Measurements from ENCODE around the gene CERCAM.
A peak's percentile ranks its signal among the peaks of the same experiment; 100 is the strongest.
"Not testable (repeated sequence)": the region's sequence is repeated elsewhere in the genome, so short reads cannot be mapped to it uniquely, and the experiment has no call there.

CERCAM gene

DNA sequence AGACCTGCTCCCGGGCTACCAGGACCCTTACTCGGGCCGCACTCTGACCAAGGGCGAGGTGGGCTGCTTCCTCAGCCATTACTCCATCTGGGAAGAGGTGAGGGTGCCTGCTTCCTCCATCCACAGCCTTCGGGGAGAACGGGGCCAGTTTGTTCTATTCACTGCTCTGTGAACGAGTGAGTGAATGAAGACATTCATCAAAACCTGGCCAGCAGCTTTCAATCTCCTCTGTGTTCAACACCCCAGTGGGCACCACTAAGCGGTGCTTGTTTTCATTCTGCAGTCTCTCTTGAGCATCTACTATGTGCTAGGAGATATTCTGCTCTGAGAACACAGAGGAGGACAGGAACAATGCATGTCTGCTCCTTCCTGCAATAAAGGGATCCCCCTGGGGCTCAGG is 10.6 kb downstream of the CERCAM start:
- ChIA-PET POLR2A (no interaction called here), CTCF (interaction anchor here (1.8 kb wide), 1 partner anchor 11 kb away, joined by 8 read pairs; no protein-coding TSS in a partner anchor)
- DNase-seq (ENCODE audit: extremely low spot score) = no peak
- TF ChIP-seq, protein P1, sequence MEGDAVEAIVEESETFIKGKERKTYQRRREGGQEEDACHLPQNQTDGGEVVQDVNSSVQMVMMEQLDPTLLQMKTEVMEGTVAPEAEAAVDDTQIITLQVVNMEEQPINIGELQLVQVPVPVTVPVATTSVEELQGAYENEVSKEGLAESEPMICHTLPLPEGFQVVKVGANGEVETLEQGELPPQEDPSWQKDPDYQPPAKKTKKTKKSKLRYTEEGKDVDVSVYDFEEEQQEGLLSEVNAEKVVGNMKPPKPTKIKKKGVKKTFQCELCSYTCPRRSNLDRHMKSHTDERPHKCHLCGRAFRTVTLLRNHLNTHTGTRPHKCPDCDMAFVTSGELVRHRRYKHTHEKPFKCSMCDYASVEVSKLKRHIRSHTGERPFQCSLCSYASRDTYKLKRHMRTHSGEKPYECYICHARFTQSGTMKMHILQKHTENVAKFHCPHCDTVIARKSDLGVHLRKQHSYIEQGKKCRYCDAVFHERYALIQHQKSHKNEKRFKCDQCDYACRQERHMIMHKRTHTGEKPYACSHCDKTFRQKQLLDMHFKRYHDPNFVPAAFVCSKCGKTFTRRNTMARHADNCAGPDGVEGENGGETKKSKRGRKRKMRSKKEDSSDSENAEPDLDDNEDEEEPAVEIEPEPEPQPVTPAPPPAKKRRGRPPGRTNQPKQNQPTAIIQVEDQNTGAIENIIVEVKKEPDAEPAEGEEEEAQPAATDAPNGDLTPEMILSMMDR (IDR thresholded peaks at IDR 0.05; ENCODE audit: control extremely low read depth, extremely low read depth, low read depth, missing control alignments) = no peak

GRCh38 chr9:128434340-128434739 is 13.7 kb downstream of the CERCAM start:
- TF ChIP-seq, protein P1 (IDR thresholded peaks at IDR 0.05; ENCODE audit: control extremely low read depth, extremely low read depth, low read depth, missing control alignments) = no peak
- ChIA-PET CTCF (interaction anchor here (1.3 to 7.1 kb wide), 2 partner anchors 13 to 27 kb away, joined by 3 to 38 read pairs; partner anchors contain the start of gene CERCAM), POLR2A (no interaction called here)
- DNase-seq (ENCODE audit: extremely low spot score) = no peak

- ChIA-PET CTCF (interaction anchor here (1.4 to 7.1 kb wide), 3 partner anchors 14 to 25 kb away, joined by 4 to 38 read pairs (median 4); partner anchors contain the start of gene CERCAM), POLR2A (interaction anchor here (0.6 kb wide), 1 partner anchor 64 kb away, joined by 3 read pairs; the partner anchor contains the start of gene URM1)
- DNase-seq (ENCODE audit: extremely low spot score) = no peak
- TF ChIP-seq, protein P1 (IDR thresholded peaks at IDR 0.05; ENCODE audit: control extremely low read depth, extremely low read depth, low read depth, missing control alignments) = no peak
These were observed 15.0 kb downstream of the CERCAM start for GRCh38 chr9:128435611-128436010.

GRCh38 chr9:128438343-128439109 is 17.9 kb downstream of the CERCAM start:
- peak; percentile 90 for DNase-seq (ENCODE audit: extremely low spot score)
- POLR2A ChIA-PET = interaction anchor here (0.6 kb wide), 1 partner anchor 380 kb away, joined by 4 read pairs; the partner anchor contains the start of gene ENDOG
- CTCF ChIA-PET = interaction anchor here (0.6 to 7.1 kb wide), 36 partner anchors 9 to 489 kb away, joined by 3 to 38 read pairs (median 4); partner anchors contain the start of genes CERCAM, ODF2 and URM1
- TF ChIP-seq, protein P1 (IDR thresholded peaks at IDR 0.05; ENCODE audit: control extremely low read depth, extremely low read depth, low read depth, missing control alignments) = peak; percentile 96

GRCh38 chr9:128439273-128439672 is 18.6 kb downstream of the CERCAM start:
- POLR2A ChIA-PET = interaction anchor here (0.6 kb wide), 1 partner anchor 379 kb away, joined by 4 read pairs; the partner anchor contains the start of gene ENDOG
- TF ChIP-seq, protein P1 (IDR thresholded peaks at IDR 0.05; ENCODE audit: control extremely low read depth, extremely low read depth, low read depth, missing control alignments) = no peak
- CTCF ChIA-PET = interaction anchor here (0.6 to 7.1 kb wide), 32 partner anchors 8 to 487 kb away, joined by 3 to 38 read pairs (median 4); partner anchors contain the start of genes CERCAM, ODF2 and URM1
- no peak for DNase-seq (ENCODE audit: extremely low spot score)

DNA sequence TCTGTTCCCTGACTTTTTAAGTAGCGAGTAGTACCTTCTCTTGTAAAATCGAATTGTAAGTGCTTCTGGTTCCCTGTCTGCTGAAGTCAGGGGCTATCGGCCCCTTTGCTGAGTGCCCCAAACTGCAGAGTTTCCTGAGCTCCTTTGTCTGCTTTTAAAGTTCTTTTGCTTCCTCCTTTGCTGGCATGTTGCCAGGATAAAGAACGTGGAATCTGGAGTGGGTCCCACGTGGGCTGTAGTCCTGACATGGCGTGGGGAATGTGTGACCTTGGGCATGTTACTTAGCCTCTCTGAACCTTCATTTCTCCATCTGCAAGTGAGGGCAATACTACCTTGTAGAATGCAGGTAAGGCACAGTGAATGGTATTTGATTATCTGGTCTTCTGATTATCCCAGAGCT is 21.5 kb downstream of the CERCAM start:
- TF ChIP-seq, protein P1 (IDR thresholded peaks at IDR 0.05; ENCODE audit: control extremely low read depth, extremely low read depth, low read depth, missing control alignments) = no peak
- ChIA-PET CTCF (interaction anchor here (0.9 to 2.2 kb wide), 5 partner anchors 13 to 161 kb away, joined by 3 to 7 read pairs (median 3); partner anchors contain the start of gene SPTAN1), POLR2A (no interaction called here)
- DNase-seq (ENCODE audit: extremely low spot score) = no peak

DNA sequence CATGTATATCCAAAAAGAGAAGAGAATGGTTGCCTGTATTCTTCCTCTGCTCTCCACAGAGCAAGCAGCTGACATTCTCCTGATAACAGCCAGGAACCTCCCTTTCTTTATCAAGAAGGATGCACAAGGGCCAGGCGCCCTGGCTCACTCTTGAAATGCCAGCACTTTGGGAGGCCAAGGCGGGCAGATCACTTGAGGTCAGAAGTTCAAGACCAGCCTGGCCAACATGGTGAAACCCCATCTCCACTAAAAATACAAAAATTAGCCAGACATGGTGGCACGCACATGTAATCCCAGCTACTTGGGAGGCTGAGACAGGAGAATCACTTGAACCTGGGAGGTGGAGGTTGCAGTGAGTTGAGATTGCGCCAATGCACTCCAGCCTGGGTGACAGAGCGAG is 25.8 kb downstream of the CERCAM start:
- POLR2A ChIA-PET; DNase-seq (ENCODE audit: extremely low spot score): not testable (repeated sequence)
- CTCF ChIA-PET = interaction anchor here (2.8 to 4.0 kb wide), 2 partner anchors 8 to 26 kb away, joined by 16 to 22 read pairs; partner anchors contain the start of gene CERCAM
